K562 (cell line): ENCODE results near the gene S100A4. TPM values are rescaled to one million over a fixed set of nuclear protein-coding genes. Genes with fewer than 3 reads are reported as not detected.

Source experiments
- ATAC-seq: fragments of 200-7000 bp; cut with Tn5 transposase; 3 replicates; pipeline ENCODE4 v1.9.1; 2020; ENCODE audit warnings: moderate library complexity
- BruUV-seq: library from RNA; stranded (reverse); fragments of 400-500 nt; replicated peaks from 2 replicates; lab custom pipeline; 2021; lab: Mats Ljungman, UMichigan
- CTCF ChIA-PET: fragments of 300-600 bp; formaldehyde crosslinking; extraction: SDS; loops from one replicate; lab custom pipeline; 2021; ENCODE audit warnings: low intra/inter-chr PET ratio; lab: Yijun Ruan, JAX
- POLR2A ChIA-PET: fragments of 300-600, 350-650 bp; sonication (Branson Sonifier 250); formaldehyde crosslinking; extraction: SDS; loops from one replicate; lab custom pipeline; 2021; ENCODE audit warnings: antibody characterized with exemption, inconsistent platforms; lab: Yijun Ruan, JAX
- DNase-seq, 4 experiments: peaks; one replicate each; pipeline versions ENCODE4 v3.0.0 to v3.0.0-alpha.2; 2011 to 2018; ENCODE audit warnings: low spot score in 3 of 4, mixed read lengths in 3 of 4; ENCODE audit errors: extremely low read depth in 1 of 4
- FAIRE-seq: peaks from 2 replicates; lab custom pipeline; 2011; peaks lifted over from hg19 to GRCh38; lab: Jason Lieb, UNC
- H2AFZ ChIP-seq: 2 replicates; pipeline ENCODE4 v1.6.0; 2011; ENCODE audit warnings: low read depth, low read length, control low read depth, inconsistent platforms
- H3K27ac ChIP-seq: fragments of 200-600 bp; 3 replicates; pipeline ENCODE4 v1.8.0; 2011; ENCODE audit warnings: low read depth, mild to moderate bottlenecking, control low read depth, inconsistent platforms, low read length, moderate library complexity, mixed read lengths; ENCODE audit errors: extremely low read depth
- H3K27me3 ChIP-seq, 2 experiments: fragments of 300-600 bp in 1 of 2; 2 replicates in 1 of 2; 3 replicates in 1 of 2; pipeline versions ENCODE4 v1.6.0 to v1.8.0; 2011; ENCODE audit warnings: inconsistent platforms in 2 of 2, low read length in 2 of 2, mild to moderate bottlenecking in 1 of 2, mixed read lengths in 1 of 2, moderate library complexity in 1 of 2; ENCODE audit not compliant: control insufficient read depth in 2 of 2, insufficient read depth in 2 of 2
- H3K36me3 ChIP-seq: fragments of 300-600 bp; 3 replicates; pipeline ENCODE4 v1.8.0; 2011; ENCODE audit warnings: mild to moderate bottlenecking, low read length, inconsistent platforms; ENCODE audit not compliant: control insufficient read depth, insufficient read depth
- H3K4me1 ChIP-seq, 2 experiments: fragments of 200-600 bp in 1 of 2; replicated peaks in 1 of 2; 2 replicates in 1 of 2; 3 replicates in 1 of 2; pipeline versions ENCODE4 v1.5.1 to v1.8.0; 2011; ENCODE audit warnings: inconsistent platforms in 2 of 2, low read length in 2 of 2, mild to moderate bottlenecking in 1 of 2, mixed read lengths in 1 of 2, moderate library complexity in 1 of 2; ENCODE audit not compliant: control insufficient read depth in 2 of 2, insufficient read depth in 2 of 2
- H3K4me2 ChIP-seq: 2 replicates; pipeline ENCODE4 v1.6.1; 2011; ENCODE audit warnings: low read length, control low read depth, inconsistent platforms, mixed read lengths; ENCODE audit not compliant: insufficient read depth
- H3K4me3 ChIP-seq: fragments of 200-600 bp; sonication (generic), shearing (Covaris generic); 2 replicates; pipeline ENCODE4 v1.5.1; 2016; ENCODE audit warnings: control low read depth, inconsistent platforms
- H3K79me2 ChIP-seq: fragments of 200-600 bp; 3 replicates; pipeline ENCODE4 v1.8.0; 2011; ENCODE audit warnings: low read length, inconsistent platforms; ENCODE audit not compliant: control insufficient read depth, insufficient read depth
- H3K9ac ChIP-seq, 2 experiments: 2 replicates each; pipeline versions ENCODE4 v1.6.0 to v1.6.1; 2011; ENCODE audit warnings: low read depth in 2 of 2, low read length in 2 of 2, control low read depth in 1 of 2, inconsistent platforms in 1 of 2, mild to moderate bottlenecking in 1 of 2, mixed read lengths in 1 of 2; ENCODE audit not compliant: insufficient read depth in 1 of 2
- H3K9me1 ChIP-seq: one replicate; pipeline ENCODE4 v1.6.0; 2011; ENCODE audit warnings: inconsistent platforms, mild to moderate bottlenecking, low read length, moderate library complexity; ENCODE audit not compliant: control insufficient read depth, insufficient read depth
- H3K9me3 ChIP-seq: replicated peaks from 2 replicates; pipeline ENCODE4 v1.5.1; 2011; ENCODE audit warnings: low read depth, low read length, inconsistent platforms; ENCODE audit not compliant: control insufficient read depth, insufficient read depth
- H4K20me1 ChIP-seq: replicated peaks from 2 replicates; pipeline ENCODE4 v1.6.1; 2011; ENCODE audit warnings: low read length, inconsistent platforms, mixed read lengths; ENCODE audit not compliant: control insufficient read depth, insufficient read depth
- ARID2 ChIP-seq: fragments of 450-650 bp; IDR thresholded peaks from 2 replicates; pipeline ENCODE4 v1.6.1; 2017; ENCODE audit warnings: antibody characterized with exemption, mild to moderate bottlenecking
- MAFG ChIP-seq: fragments of 450-650 bp; conservative IDR thresholded peaks from 2 replicates; pipeline ENCODE4 v1.6.1; 2016; ENCODE audit warnings: missing genetic modification characterization, missing compliant biosample characterization
- NONO ChIP-seq, 2 experiments: fragments of 200-400 bp in 1 of 2; fragments of 450-650 bp in 1 of 2; formaldehyde crosslinking in 1 of 2; IDR thresholded peaks; 2 replicates each; pipeline ENCODE4 v1.6.1; 2017; ENCODE audit warnings: low read depth in 2 of 2, mild to moderate bottlenecking in 2 of 2, moderate library complexity in 2 of 2, low read length in 1 of 2
- POLR2G ChIP-seq: fragments of 200-400 bp; formaldehyde crosslinking; IDR thresholded peaks from 2 replicates; pipeline ENCODE4 v1.6.1; 2017; ENCODE audit warnings: low read depth, mild to moderate bottlenecking, antibody characterized with exemption, low read length, moderate library complexity
- PPARD ChIP-seq: fragments of 250-450 bp; sonication (Bioruptor Pico); IDR thresholded peaks from 2 replicates; pipeline ENCODE4 v1.8.0; 2022; ENCODE audit warnings: inconsistent platforms, mild to moderate bottlenecking, moderate library complexity
- SMAD3 ChIP-seq: fragments of 450-650 bp; formaldehyde crosslinking; conservative IDR thresholded peaks from 2 replicates; pipeline ENCODE4 v1.4.0; 2020; ENCODE audit warnings: mild to moderate bottlenecking
- SREBF2 ChIP-seq: sonication (generic); formaldehyde crosslinking; IDR thresholded peaks from 2 replicates; pipeline ENCODE4 v1.4.0; 2020; ENCODE audit warnings: mild to moderate bottlenecking, missing genetic modification reagents
- ZBTB7A ChIP-seq: IDR thresholded peaks from 2 replicates; pipeline ENCODE4 v1.6.1; 2011; ENCODE audit warnings: low read depth, mild to moderate bottlenecking, low read length, moderate library complexity, borderline replicate concordance; ENCODE audit not compliant: control insufficient read depth
- ZC3H11A ChIP-seq: IDR thresholded peaks from 2 replicates; pipeline ENCODE4 v1.6.1; 2012; ENCODE audit warnings: low read depth, low read length, improper control_type of control experiment
- ZFX ChIP-seq: sonication (generic); formaldehyde crosslinking; IDR thresholded peaks from 2 replicates; pipeline ENCODE4 v1.8.0; 2022; ENCODE audit warnings: mild to moderate bottlenecking, missing genetic modification reagents, moderate library complexity
- ZNF695 ChIP-seq: fragments of 450-650 bp; formaldehyde crosslinking; IDR thresholded peaks from 2 replicates; pipeline ENCODE4 v1.4.0; 2020; ENCODE audit warnings: mild to moderate bottlenecking, moderate library complexity
- ZNF778 ChIP-seq: fragments of 450-650 bp; formaldehyde crosslinking; IDR thresholded peaks from 2 replicates; pipeline ENCODE4 v1.4.0; 2020; ENCODE audit warnings: mild to moderate bottlenecking, moderate library complexity
- WGBS: fragments of 100-300 bp; shearing (Covaris generic); methylation state at CpG from one replicate; pipeline ENCODE4 v1.1.6; 2016; ENCODE audit warnings: low coverage, mixed read lengths; ENCODE audit not compliant: insufficient coverage; ENCODE audit errors: missing lambda C conversion rate; 5-methylcytosine and 5-hydroxymethylcytosine counted together
- in situ Hi-C: fragments of 300-500 bp; cut with MboI; formaldehyde crosslinking; loops from 4 replicates; pipeline ENCODE4 v1.15.0; 2018; ENCODE audit warnings: inconsistent platforms, mixed read lengths
- intact Hi-C: fragments of 100-400 bp; cut with micrococcal nuclease; formaldehyde crosslinking; loops from 2 replicates; pipeline ENCODE4 v1.14.2; 2022
- polyA plus RNA-seq, 8 experiments: library from polyadenylated mRNA; depleted of rRNA in 4 of 8; stranded (reverse) in 5 of 8; unstranded in 3 of 8; fragments of >200 nt; fragmentation: Nextera tagmentation in 2 of 8; fragmentation: Illumina TruSeq in 1 of 8; extraction: Ambion mirVana in 2 of 8; extraction: Trizol in 1 of 8; gene quantifications; 2 replicates each; pipeline versions ENCODE4 v1.2.1 to v1.2.3, GENCODE V29; 2011 to 2014; ENCODE audit warnings: inconsistent platforms in 1 of 8, missing spikeins in 1 of 8
- total RNA-seq, 7 experiments: library from RNA; depleted of rRNA in 6 of 7; stranded (reverse); fragments of >200 nt in 6 of 7; fragmentation: Illumina TruSeq in 2 of 7; extraction: Trizol in 2 of 7; gene quantifications; 2 replicates each; pipeline versions ENCODE4 v1.2.1 to v1.2.3, GENCODE V29; 2011 to 2021; ENCODE audit warnings: low replicate concordance in 1 of 7
- TF ChIP-seq, protein P1 (sequence below): fragments of 250-450 bp; sonication (Bioruptor Pico); IDR thresholded peaks from 2 replicates; pipeline ENCODE4 v1.4.0; 2020; ENCODE audit warnings: borderline replicate concordance
- TF ChIP-seq, protein P2 (sequence below): fragments of 250-450 bp; sonication (Bioruptor Pico); IDR thresholded peaks from 2 replicates; pipeline ENCODE4 v1.8.0; 2022; ENCODE audit warnings: inconsistent platforms, mild to moderate bottlenecking, moderate library complexity, borderline replicate concordance

S100A4 gene
- total and polyA plus RNA-seq, 9 of the 15 experiments (the other 6 are each of a cell fraction or from before 2014, with no cell fraction given) = 3.7 to 20.1 (median 11.2) TPM

DNA sequence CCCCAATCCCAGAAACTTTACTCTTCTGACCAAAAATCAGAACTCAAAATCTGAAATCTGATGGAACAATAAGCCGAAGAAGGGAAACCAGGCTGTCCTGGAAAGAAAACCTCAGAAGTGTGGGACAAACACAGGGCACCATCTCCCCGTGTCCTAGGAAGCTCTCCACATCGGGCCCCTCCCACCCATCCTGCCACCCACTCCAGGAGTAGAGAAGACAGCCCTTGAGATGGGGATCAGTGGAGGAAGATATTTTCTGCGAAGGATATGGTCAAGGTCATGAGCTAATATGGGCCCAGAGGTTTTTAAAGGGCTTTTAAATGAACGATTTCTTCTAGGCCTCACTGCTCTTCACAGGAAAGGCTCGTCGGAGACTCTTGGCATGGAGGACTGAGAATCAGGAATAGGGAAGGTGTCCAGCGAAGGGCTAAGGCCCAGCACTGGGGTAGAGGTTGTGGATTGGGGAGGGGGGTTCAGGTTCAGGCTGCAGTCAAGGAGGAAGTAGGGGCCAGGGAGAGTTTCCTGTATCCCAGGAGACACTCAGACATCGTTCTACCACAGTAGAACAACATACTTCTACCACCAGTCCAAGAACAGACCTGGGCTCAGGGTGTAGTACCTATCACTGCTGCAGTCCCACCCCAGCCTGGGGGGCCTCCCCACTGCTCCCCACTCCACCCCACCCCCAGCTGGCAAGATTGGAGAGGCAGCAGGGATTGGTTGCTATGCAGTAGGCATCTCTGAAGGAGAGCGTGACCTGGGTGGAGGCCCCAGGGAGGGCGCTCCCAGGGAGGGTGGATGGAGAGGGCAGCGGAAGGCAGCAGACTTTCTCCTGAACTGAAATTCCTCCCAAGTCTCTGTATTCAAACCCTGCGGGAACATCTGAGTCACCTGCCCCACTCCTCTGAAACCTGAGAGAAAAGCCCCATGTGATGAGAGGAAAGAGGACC is 3.7 kb downstream of the S100A4 start:
- H3K9ac ChIP-seq = peak overlapping the region in 1 of 2 experiments; percentile 10; a peak in 1 of 4 replicates
- intact Hi-C loops = no loop called here
- POLR2A ChIA-PET = interaction anchor here (1.2 to 2.6 kb wide), 3 partner anchors 9 to 85 kb away, joined by 3 to 13 read pairs (median 9); partner anchors contain the start of gene S100A13
- H3K4me2 ChIP-seq = no peak overlapping the region
- CTCF ChIA-PET = no interaction called here
- no TSS peak for BruUV-seq
- H4K20me1 ChIP-seq = no peaks in the 10 kb centered on the region
- no peaks in the 10 kb centered on the region for H3K27me3 ChIP-seq
- no peak overlapping the region for H3K27ac ChIP-seq
- peak overlapping the region; percentile 41; the same call in 1 of the 2 replicates for H2AFZ ChIP-seq
- FAIRE-seq = no peak
- no peaks in the 10 kb centered on the region for H3K79me2 ChIP-seq
- no peak for ATAC-seq
- no peaks in the 10 kb centered on the region for H3K9me3 ChIP-seq
- 57% methylated on average over 13 of the region's 13 CpGs for WGBS
- in situ Hi-C loops = no loop called here
- TF ChIP-seq MAFG (tag) (no peak), PPARD (CRISPR knock-in tag) (no peak), ZFX (peak; percentile 31; the same call in 1 of the 2 replicates), ZBTB7A (0 out of 2 replicates have a peak, but pooled peaks have one; percentile 25), NONO (IDR thresholded peaks at IDR 0.05; ENCODE audit: low read depth in 2 of 2, low read length in 1 of 2) (no peak), SMAD3 (CRISPR knock-in tag) (no peak), POLR2G (no peak), ZC3H11A (no peak), ZNF695 (no peak), SREBF2 (CRISPR knock-in tag) (no peak), ARID2 (no peak), ZNF778 (CRISPR knock-in tag) (no peak)
- TF ChIP-seq, protein P1, sequence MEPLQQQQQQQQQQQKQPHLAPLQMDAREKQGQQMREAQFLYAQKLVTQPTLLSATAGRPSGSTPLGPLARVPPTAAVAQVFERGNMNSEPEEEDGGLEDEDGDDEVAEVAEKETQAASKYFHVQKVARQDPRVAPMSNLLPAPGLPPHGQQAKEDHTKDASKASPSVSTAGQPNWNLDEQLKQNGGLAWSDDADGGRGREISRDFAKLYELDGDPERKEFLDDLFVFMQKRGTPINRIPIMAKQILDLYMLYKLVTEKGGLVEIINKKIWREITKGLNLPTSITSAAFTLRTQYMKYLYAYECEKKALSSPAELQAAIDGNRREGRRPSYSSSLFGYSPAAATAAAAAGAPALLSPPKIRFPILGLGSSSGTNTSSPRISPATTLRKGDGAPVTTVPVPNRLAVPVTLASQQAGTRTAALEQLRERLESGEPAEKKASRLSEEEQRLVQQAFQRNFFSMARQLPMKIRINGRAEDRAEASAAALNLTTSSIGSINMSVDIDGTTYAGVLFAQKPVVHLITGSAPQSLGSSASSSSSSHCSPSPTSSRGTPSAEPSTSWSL (CRISPR knock-in tag) = no peak
- TF ChIP-seq, protein P2, sequence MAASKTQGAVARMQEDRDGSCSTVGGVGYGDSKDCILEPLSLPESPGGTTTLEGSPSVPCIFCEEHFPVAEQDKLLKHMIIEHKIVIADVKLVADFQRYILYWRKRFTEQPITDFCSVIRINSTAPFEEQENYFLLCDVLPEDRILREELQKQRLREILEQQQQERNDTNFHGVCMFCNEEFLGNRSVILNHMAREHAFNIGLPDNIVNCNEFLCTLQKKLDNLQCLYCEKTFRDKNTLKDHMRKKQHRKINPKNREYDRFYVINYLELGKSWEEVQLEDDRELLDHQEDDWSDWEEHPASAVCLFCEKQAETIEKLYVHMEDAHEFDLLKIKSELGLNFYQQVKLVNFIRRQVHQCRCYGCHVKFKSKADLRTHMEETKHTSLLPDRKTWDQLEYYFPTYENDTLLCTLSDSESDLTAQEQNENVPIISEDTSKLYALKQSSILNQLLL (CRISPR knock-in tag) = no peak
- no peak for DNase-seq
- H3K4me3 ChIP-seq = no peak overlapping the region
- no peaks in the 10 kb centered on the region for H3K9me1 ChIP-seq
- H3K4me1 ChIP-seq = peaks cover 76 to 80% of the 10 kb centered on the region in 2 experiments
- H3K36me3 ChIP-seq = no peaks in the 10 kb centered on the region
